Stimulated activated CD4-positive, alpha-beta T cell treated with anti-CD3 and anti-CD28 coated beads, Interleukin-1b, Interleukin-23, amount 100 ng/mL, for 4 hours (primary cell): ENCODE data around the gene HLCS.

Source experiments
- DNase-seq, 2 donors: peaks; one replicate each; pipeline ENCODE4 v3.0.0-alpha.2; 2020; ENCODE audit warnings: low read depth in 2 of 2

Gene HLCS

GRCh38 chr21:36883532-36884486, 82.7 kb downstream of the HLCS start:
- no peak for DNase-seq

- no peak for DNase-seq
Measured at GRCh38 chr21:36882776-36883175, 83.7 kb downstream of the HLCS start.

GRCh38 chr21:36881228-36881627, 85.2 kb downstream of the HLCS start:
- DNase-seq = no peak

- DNase-seq = no peak
Measured at GRCh38 chr21:36879827-36880226, 86.6 kb downstream of the HLCS start.

GRCh38 chr21:36877741-36878140, 88.7 kb downstream of the HLCS start:
- no peak for DNase-seq

GRCh38 chr21:36874665-36875064, 91.8 kb downstream of the HLCS start:
- DNase-seq = no peak

GRCh38 chr21:36873513-36873912, 93.0 kb downstream of the HLCS start:
- no peak for DNase-seq

DNA sequence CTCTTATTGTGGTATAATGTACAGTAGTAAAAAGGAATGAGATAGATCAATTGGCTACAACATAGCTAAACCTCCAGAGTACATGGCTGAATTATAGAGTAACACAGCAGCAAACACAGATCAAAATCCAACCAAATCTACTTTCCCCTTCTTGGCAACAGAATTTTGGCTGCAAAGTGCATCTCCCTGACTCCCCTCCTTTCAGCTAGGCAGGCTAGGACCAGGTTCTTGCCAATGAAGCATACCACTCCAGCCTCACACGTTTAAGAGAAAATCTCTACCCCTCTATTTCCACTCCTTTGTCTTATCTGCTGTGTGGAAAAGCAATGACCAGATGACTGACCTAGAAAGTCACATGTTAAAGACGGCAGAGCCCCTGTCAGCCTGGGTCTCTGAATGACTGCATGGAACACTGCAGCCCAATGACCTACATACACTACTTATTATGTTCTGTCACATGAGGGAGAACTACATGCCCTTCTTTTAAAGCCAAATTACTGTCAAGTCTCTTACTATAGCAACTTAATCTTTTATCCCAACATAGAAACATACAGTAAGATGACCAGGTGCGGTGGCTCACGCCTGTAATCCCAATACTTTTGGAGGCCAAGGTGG, 99.1 kb downstream of the HLCS start:
- no peak for DNase-seq

DNA sequence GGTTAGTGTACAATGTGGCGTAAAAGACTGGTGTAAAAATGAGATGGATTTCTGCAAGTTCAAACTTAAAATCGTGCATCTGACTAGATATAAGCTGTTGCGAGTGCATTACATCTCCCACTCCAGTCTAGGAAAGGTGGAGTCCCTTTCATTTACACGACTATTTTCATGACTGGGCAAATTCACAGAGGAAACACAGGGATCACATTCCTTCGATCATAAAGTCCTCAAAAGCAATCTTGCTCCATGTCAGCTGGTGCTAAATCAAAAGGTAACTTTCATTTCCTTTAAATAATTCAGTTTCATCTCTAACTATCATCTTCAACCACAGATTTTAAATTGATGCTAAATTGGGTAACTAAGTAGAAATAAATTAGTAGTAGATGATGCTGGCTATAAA, 100.0 kb downstream of the HLCS start:
- DNase-seq = no peak

DNA sequence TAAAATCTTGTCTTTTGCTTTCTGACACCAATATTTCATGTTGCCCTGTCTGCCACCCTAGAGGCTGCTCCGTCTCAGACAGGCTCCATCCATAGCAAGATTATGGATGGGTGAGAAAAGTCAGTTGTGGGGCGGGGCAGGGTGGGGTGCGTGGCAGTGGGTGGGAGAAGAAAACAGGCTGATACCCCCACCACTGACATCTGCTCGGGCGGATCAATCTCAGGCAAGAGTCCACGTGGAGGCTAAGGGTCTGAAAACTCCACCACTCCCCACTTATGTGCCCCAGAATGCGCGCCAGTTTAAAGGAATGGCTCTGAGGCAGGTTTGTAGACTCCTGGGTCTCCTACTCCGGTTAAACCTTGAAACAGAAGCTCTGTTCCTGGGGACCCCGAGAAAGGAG, 101.5 kb downstream of the HLCS start:
- DNase-seq = no peak

DNA sequence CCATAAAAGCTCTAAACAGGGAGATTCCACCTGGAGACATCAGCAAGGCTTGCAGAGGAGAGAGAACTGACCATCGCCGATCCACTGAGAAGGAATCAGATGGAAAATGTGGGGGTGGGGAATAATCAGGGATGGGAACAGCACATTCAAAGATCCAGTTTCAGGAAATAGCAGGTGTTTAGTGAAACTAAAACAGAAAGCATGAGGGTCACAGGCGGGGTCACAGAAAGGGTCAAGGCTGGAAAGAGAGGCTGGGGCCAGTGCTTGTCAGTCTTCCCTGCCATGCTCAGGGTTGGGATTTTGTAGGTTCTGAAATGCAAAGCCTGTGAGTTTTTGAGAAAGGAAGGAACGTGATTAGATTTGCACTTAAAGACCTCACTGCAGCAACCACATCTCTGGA, 103.2 kb downstream of the HLCS start:
- no peak for DNase-seq

- no peak for DNase-seq
Measured at GRCh38 chr21:36861595-36862323, 104.7 kb downstream of the HLCS start.

- DNase-seq = no peak
Measured at GRCh38 chr21:36860736-36861594, 105.5 kb downstream of the HLCS start.

DNA sequence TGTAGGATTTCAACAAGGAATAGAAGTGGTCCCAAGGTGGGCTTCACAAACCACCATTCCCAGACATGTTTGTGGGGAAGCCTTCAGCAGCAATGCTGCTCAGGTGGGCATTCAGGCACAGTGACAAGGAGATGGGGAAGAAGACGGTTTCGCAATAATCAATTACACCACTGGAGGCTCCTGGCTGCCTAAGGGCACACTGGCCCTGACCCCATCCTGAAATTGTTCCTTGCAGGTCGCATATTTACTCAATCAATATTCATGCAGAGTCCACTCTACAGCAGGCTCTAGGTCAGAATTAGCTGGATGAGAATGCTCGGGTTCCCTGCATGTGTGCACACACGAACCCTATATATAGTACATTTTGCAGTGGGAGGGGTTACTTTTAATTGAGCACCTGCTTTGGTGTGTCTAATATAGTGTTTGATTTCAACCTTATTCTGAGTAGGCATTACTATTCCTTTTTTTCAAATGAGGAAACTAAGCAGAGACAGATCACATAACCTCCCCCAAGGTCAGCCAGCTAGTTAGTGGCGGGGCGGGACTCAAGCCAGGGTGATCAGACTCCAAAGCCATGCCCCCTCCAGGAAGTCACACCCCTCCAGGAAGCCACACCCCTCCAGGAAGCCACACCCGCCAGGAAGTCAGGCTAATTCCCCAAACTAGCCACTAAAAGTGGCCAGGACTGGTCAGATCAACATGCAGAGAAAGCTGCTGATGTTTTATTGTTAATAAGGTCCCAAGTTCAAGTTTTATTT, 106.5 kb downstream of the HLCS start:
- peak in 1 of 2 donors; percentile 8 for DNase-seq

DNA sequence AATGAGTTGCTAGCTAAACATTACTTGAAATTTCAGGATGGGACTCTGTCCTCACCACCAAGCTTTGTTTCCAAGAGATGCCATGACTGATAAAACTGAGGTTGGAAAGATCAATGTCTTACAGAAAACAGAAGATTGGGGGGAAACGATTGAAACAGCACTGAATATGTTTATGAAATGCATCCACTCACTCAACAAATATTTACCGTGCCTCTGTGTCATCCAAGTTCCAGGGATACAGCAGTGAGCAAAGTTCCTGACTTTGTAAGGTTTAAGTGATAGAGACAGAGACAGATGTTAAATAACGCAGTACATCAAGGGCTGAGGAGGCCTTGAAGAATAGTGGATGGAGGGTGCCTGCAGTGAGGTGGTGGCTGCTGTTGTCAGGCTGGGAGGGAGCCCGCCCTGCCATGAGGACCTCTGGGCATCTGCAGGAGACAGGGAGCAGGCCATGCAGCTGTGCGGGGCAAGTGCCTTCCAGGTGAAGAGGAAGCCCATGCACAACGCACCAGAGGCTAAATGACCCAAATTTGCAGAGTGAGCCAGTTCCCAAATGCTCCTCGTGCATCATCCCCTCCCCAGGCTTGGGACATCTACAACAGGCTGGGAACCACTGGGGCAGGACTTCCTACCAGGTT, 108.0 kb downstream of the HLCS start:
- DNase-seq = no peak

- no peak for DNase-seq
Measured at GRCh38 chr21:36856643-36857042, 109.8 kb downstream of the HLCS start.

GRCh38 chr21:36854391-36854790, 112.1 kb downstream of the HLCS start:
- DNase-seq = no peak

DNA sequence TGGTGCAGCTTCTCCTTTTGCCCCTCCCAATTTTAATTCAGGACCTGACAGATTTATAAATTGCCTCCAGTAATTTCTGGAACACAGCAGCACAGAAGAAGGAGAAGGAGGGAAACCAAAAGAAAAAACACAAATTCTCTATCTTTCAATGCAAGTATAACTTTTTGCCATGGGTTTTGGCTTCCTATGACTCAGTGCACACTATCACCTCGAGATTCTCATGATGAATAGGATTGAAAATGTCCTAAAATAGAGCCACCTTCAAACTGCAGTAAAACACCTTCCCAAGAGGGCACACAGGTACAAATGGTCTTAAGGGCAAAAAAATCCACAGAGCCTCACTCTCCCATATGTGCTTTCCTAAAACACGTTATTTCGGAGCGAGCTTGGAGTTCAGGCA, 113.6 kb downstream of the HLCS start:
- DNase-seq = no peak

DNA sequence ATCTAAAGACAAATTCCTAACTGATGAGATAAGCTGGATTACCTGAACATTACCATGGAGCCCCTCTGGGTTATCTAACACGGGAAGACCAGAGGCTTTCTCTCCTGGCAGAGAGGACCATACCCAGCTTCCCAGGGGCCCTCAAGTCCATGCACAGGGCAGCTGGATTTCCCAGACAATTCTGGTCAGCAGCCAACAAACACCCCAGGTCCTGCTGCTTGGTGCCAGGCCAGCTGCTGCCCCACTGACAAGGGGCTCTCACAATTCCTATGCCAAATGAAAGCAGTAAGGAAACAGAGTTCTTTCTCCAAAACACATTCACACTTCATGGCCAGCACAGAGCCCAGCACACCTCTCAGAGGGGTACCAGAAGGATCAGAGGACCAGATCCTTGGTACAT, 114.2 kb downstream of the HLCS start:
- DNase-seq = no peak

DNA sequence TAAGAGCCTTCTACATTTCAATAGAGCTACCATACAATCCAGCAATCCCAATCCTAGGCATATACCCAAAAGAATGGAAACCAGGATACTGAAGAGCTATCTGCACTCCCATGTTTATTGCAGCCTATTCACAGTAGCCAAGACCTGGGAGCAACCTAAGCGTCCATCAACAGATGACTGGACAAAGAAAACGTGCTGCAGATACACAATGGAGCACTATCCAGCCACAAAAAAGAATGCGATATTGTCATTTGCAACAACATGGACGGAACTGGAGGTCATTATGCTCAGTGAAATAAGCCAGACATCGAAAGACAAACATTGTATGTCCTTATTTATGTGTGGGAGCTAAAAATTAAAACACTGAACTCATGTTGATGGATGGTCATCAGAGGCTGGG, 115.3 kb downstream of the HLCS start:
- no peak for DNase-seq
